HG03135 (cell line): ENCODE data around the gene BICDL2.

Source experiments
- ATAC-seq: cut with Tn5 transposase; IDR thresholded peaks from one replicate; pipeline ENCODE4 v1.9.1; 2021; ENCODE audit warnings: mild to moderate bottlenecking, moderate library complexity; ENCODE audit not compliant: unreplicated experiment

BICDL2 gene

GRCh38 chr16:3050487-3050886, 13.7 kb upstream of the BICDL2 start:
- ATAC-seq, result no peak

GRCh38 chr16:3049921-3050481, 13.3 kb upstream of the BICDL2 start:
- ATAC-seq, result no peak

DNA sequence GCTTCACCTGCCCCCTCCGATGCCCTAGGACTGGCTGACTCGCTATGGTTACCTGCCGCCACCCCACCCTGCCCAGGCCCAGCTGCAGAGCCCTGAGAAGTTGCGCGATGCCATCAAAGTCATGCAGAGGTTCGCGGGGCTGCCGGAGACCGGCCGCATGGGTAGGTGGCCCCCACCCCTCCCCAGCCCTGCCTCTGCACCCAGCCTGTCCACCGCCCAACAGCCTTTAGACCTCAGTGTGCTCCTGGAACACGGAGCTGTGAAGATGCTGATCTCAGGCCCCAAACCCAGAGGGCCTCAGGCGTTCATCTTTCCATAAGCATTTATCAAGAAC, 10.6 kb upstream of the BICDL2 start:
- no peak for ATAC-seq

DNA sequence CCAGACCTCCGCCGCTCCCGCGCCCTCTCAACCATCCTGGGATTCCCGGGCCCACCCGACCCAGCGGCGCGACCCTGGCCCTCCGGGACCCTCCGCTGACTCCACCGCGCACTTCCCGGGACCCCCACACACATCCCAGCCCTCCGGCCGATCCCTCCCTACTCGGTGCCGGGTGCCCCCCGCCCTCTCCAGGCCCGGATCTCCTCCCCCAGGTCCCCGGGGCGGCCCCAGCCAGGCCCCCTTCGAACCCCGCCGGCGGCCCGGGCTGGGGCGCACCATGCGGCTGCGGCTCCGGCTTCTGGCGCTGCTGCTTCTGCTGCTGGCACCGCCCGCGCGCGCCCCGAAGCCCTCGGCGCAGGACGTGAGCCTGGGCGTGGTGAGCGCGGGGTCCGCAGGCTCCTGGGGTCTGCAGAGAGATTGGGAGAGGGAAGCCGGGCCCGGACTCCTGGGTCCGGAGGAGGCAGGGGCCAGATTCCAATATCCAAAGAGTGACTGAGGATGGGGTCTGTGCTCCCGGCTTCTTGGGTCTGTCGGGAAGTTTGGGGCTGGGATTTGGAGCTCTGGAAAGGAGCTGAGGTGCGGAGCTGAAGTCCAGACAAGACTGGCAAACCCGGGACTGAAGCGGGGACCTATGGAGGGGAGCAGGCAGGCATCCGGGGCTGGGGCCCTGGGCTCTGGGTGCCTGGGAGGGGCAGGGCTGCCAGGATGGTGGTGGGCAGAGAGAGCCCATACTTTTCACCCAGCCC, 10.1 kb upstream of the BICDL2 start:
- ATAC-seq, result no peak

DNA sequence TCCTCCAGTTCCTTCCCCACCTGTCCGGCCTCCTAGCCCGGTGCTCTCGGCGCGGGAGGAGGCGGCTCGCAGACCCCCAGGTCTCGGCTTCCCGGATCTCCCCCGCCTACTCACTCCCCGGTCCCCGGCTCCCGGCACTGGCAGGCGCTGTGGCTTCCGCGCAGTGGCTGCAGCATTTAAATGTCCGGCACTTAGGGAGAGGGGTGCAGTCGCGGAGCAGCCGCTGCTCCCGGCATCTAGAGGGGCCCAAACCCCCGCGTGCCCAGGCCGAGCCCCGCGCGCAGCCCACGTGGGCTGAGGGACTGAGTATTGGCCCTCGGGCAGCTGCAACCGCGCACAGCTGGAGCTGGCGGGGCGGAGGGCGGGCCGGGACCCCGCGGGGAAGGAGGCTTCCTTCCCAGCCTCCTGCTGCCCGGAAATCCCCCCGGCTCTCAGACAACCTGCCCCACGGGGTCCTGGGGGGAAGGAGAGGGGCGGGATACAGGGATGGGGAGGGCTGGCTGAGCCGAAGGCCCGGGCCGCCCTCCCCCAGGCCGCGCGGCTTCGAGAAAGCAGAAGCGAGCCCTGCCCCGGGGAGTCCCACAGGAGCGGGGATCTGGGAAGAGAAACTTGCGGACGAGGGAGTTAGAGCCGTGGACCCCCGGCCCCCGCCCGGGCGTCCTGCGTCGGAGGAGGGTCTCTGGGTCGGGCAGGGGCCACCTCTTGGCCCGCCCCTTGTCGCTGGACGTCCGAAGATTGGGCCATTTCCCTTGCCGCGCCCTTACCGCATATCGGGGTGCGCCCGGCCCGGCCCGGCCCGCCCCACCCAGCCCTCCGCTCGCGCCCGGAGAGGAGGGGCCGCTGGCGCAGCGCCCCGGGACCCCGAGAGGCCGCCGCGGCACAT, 9.3 kb upstream of the BICDL2 start, which contains the start of gene MMP25:
Gene MMP25, plus strand, starts transcription at position 804 of the 883 bp plus-strand sequence. CDS start 357 bp downstream, outside the sequence.
- ATAC-seq, result no peak

- no peak for ATAC-seq
Measured at GRCh38 chr16:3044708-3045107, 8.0 kb upstream of the BICDL2 start.

GRCh38 chr16:3042376-3042775, 5.6 kb upstream of the BICDL2 start:
- ATAC-seq, result no peak

GRCh38 chr16:3038896-3039295, 2.2 kb upstream of the BICDL2 start:
- ATAC-seq, result no peak

GRCh38 chr16:3038256-3038655, 1.5 kb upstream of the BICDL2 start:
- ATAC-seq, result no peak

- no peak for ATAC-seq
Measured at GRCh38 chr16:3035972-3036725, 595 bp downstream of the BICDL2 start.

DNA sequence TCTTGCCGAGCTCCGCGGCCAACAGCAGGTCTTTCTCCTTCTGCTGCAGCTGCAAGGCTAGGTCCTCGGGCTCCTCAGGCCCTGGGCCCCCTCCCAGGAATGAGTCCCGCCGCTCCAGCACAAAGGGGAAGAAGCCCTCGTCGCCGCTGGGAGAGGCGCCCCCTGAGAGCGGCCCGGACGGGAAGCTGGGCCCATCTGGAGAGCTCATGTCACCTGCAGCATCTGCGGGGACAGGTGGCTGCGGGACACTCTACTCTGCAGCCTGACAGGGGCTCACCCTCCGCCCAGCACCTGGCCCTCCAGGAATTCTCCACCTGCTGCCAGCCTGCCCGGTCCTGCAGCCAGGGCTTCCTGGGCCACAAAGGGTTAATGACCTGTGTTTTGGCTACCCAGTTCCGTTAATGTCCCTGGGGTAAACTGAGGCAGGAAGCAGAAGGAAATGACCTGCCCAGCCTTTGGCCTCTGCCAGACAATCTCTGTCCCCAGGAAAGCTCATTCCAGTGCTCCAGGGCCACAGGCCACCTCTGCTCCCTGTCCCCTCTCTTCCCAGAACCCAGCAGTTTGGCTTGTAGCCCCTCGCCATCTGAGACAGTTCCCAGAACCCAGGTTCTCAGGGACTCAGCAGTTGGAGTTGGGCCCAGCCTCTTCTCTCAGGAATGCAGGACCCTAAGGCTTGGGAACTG, 1.3 kb downstream of the BICDL2 start:
- no peak for ATAC-seq

DNA sequence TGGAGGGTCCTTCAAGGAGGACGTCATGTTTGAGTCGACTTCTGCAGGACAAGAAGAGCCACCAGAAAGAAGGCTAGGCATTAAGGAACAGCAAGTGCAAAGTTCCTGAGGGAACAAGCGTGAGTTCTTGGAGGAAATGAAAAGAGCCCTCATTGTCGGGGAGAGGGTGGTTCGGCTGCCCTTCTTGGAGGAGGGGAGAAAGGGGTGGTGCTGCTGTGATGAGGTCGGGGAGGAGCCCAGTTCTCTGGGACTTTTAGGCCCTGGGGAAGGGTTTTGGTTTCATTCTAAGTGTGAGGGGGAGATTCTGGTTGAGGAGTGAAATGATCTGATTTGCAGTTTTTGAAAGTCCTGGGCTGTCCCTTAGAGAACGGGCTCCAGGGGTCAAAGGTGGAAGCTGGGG, 4.1 kb downstream of the BICDL2 start:
- ATAC-seq, result no peak

GRCh38 chr16:3030222-3031212, 6.2 kb downstream of the BICDL2 start:
- ATAC-seq, result no peak

GRCh38 chr16:3029491-3030221, 7.1 kb downstream of the BICDL2 start:
- no peak for ATAC-seq

DNA sequence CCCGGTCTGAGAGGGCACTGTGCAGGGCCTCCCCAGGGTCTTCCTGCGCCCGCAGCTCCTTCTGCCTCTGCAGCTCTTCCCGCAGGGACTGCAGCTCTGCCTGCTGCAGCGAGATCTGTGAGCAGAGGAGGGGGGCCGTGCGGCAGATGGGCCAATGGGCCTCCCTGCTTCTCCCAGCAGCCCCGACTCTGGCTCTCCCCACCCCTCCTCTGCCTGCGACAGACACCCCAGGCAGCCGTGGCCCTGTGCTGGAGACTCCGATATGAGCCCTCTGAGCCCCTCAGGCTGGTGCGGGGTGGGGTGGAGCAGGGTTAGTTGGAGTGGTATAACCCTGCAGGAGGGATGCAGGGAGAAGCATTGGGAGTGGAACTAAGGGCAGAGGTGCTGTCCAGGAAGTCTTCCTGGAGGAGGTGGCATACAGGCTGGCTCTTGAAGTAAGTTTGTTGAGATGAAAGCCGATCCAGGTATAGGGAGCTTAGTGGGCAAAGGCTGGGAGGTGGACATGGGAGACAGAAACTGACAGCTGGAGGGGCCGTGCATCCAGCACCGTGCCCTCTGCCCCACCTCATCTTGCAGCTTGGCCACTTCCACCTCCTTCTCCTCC, 7.9 kb downstream of the BICDL2 start:
- no peak for ATAC-seq

DNA sequence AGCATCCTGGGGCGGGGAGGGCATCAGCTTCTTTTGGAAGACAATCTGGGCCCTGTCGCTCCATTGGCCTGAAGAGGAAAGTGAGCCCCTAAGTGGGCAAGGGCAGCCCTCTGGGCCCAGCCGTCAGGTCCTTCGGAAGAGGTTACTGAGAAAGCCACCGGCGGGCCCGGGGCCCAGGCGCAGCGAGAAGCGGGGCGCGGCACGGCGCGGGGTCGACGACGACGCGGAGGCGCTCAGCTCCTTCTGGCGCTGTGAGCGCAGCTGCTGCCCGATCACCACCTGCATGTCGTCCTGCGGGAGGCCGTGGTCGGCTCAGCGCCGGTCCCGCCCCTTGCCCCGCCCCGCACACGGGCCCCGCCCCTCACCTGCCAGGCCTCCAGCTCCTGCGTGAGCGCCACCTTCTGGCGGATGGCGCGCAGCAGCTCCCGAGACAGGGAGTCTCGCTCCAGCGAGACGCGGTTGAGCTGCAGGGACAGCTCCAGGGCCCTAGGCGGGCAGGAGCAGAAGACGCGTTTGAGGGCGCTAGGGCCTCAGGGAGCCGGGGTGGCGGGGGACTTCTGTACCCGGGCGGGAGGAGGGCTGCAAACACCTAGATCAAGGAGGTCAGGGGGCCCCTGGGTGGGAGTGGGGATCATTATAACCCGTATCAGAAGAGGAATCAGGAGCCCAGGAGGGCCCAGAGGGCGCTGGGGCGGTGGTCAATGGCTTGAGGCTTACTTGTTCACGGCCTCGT, 8.6 kb downstream of the BICDL2 start:
- ATAC-seq, result no peak

DNA sequence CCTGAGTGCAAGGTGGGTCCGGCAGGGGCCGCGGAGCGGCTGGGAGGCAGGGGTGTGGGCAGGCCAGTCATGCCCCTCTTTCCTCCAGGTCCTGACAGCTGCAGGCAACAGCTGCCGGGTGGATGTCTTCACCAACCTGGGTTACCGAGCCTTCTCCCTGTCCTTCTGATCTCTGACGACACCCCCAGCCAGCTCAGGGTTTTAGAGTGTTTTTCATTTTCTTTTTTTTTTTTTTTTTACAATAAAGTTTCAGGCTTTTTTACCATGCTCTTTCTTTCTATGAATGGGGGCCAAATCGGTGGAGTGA, 9.3 kb downstream of the BICDL2 start:
- no peak for ATAC-seq
